Right atrium auricular region (tissue), 2 donors: Measurements from ENCODE around the gene KCNMA1. TPM values are rescaled to one million over a fixed set of nuclear protein-coding genes. Genes with fewer than 3 reads are reported as not detected.

Experiments
- DNase-seq: peaks from one replicate; pipeline ENCODE4 v3.0.0-alpha.2; 2019; ENCODE audit warnings: low spot score
- H3K27ac ChIP-seq, 2 donors: fragments of 200-600 bp; sonication (generic); 1 replicate in 1 of 2; 2 replicates in 1 of 2; pipeline ENCODE4 v1.5.1; 2016 to 2019
- H3K27me3 ChIP-seq, 2 donors: fragments of 200-600 bp; sonication (generic); one replicate each; pipeline versions ENCODE4 v1.5.1 to v1.6.0; 2017 to 2019
- H3K36me3 ChIP-seq: fragments of 200-600 bp; sonication (generic); one replicate; pipeline ENCODE4 v1.5.1; 2016
- H3K4me1 ChIP-seq, 2 donors: fragments of 200-600 bp; sonication (generic); one replicate each; pipeline versions ENCODE4 v1.5.1 to v1.6.0; 2017 to 2019
- H3K4me3 ChIP-seq, 2 donors: fragments of 200-600 bp; sonication (generic); 1 replicate in 1 of 2; 2 replicates in 1 of 2; pipeline ENCODE4 v1.5.1; 2017 to 2019; ENCODE audit warnings: mild to moderate bottlenecking in 1 of 2, moderate library complexity in 1 of 2
- H3K9me3 ChIP-seq, 2 donors: fragments of 200-600 bp; sonication (generic); one replicate each; pipeline ENCODE4 v1.5.1; 2019
- total RNA-seq, 2 donors: library from RNA; depleted of rRNA; stranded (reverse); fragments of >200 nt; gene quantifications; one replicate each; pipeline ENCODE4 v1.1.0, GENCODE V29; 2016
- TF ChIP-seq, protein P1 (sequence below), 2 donors: fragments of 200-600 bp; sonication (generic); IDR thresholded peaks; one replicate each; pipeline ENCODE4 v1.5.1; 2019; ENCODE audit warnings: antibody characterized with exemption in 2 of 2

The KCNMA1 gene
- total RNA-seq, 2 donors from 2014 or later: 2.3 to 3.5 TPM

DNA sequence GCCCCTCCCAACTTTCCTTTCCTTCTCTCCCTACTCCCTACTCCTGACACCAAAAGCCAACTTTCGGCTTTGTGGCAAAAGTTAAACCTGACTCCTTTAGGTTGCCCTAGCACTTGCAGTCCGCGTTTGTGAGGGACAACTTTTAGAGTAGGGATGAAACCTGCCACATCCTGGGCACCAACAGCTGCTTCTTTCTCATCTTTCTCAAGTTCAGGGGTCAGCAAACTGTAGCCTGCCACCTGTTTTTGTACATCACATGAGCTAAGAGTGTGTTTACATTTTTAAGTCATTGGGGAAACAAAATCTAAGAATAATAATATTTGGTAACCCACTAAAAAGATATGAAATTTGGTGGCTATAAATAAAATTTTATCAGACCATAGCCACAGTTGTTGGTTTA lies 660.6 kb downstream of the KCNMA1 start:
- TF ChIP-seq, protein P1, sequence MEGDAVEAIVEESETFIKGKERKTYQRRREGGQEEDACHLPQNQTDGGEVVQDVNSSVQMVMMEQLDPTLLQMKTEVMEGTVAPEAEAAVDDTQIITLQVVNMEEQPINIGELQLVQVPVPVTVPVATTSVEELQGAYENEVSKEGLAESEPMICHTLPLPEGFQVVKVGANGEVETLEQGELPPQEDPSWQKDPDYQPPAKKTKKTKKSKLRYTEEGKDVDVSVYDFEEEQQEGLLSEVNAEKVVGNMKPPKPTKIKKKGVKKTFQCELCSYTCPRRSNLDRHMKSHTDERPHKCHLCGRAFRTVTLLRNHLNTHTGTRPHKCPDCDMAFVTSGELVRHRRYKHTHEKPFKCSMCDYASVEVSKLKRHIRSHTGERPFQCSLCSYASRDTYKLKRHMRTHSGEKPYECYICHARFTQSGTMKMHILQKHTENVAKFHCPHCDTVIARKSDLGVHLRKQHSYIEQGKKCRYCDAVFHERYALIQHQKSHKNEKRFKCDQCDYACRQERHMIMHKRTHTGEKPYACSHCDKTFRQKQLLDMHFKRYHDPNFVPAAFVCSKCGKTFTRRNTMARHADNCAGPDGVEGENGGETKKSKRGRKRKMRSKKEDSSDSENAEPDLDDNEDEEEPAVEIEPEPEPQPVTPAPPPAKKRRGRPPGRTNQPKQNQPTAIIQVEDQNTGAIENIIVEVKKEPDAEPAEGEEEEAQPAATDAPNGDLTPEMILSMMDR (IDR thresholded peaks at IDR 0.05): no peak
- DNase-seq: no peak
- no peaks in the 10 kb centered on the region for H3K27me3 ChIP-seq

DNA sequence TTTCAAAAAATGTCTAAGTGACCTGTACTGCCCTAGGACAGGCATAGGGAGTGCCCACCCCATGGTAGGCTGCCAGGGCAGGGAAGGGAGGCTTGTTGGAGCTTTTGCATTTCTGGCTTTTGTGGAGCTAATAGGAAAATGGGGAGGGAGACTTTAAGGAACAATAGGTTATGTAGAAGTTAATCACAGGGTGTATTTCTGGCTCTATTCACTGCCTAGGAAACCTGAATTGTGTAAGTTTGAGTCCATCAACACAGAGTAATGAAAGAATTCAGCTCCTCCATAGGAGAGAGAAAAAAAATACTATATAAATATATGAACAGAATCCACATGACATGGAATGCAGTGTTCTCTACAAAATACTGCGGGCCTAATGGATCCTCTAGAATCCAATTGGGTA lies 661.5 kb downstream of the KCNMA1 start:
- H3K4me1 ChIP-seq: no peaks in the 10 kb centered on the region
- TF ChIP-seq, protein P1 (IDR thresholded peaks at IDR 0.05): no peak
- no peak for DNase-seq
- H3K4me3 ChIP-seq: no peak overlapping the region
- no peaks in the 10 kb centered on the region for H3K27me3 ChIP-seq
- H3K27ac ChIP-seq: no peak overlapping the region
- no peaks in the 10 kb centered on the region for H3K9me3 ChIP-seq
- H3K36me3 ChIP-seq: no peaks in the 10 kb centered on the region

More for the DNA sequence above, 660.6 kb downstream of the KCNMA1 start:
- no peaks in the 10 kb centered on the region for H3K9me3 ChIP-seq
- no peaks in the 10 kb centered on the region for H3K4me1 ChIP-seq
- H3K4me3 ChIP-seq: no peak overlapping the region
- no peak overlapping the region for H3K27ac ChIP-seq
- no peaks in the 10 kb centered on the region for H3K36me3 ChIP-seq

DNA sequence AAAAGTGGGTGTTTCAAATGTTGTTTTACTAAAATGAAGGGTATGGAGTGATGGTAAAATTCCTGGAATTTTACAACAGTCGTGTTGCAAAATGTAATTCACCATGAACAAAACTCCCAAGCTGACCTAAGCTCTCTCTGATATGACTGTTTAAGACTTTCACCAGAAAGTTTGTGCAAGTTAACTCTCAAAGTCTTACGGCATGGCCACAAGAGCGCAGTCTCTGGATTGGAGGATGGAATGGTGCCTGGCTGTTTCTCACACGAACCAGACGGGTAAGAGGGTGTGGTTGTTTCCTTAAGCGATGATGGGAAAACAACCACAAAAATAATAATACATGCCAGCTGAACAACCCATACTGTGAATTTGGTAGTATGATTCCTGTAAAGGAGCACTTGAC lies 662.5 kb downstream of the KCNMA1 start:
- Histone ChIP-seq H3K4me1 (no peaks in the 10 kb centered on the region), H3K27ac (no peak overlapping the region), H3K9me3 (no peaks in the 10 kb centered on the region), H3K27me3 (no peaks in the 10 kb centered on the region), H3K36me3 (no peaks in the 10 kb centered on the region), H3K4me3 (no peak overlapping the region)
- no peak for DNase-seq
- TF ChIP-seq, protein P1 (IDR thresholded peaks at IDR 0.05): no peak

DNA sequence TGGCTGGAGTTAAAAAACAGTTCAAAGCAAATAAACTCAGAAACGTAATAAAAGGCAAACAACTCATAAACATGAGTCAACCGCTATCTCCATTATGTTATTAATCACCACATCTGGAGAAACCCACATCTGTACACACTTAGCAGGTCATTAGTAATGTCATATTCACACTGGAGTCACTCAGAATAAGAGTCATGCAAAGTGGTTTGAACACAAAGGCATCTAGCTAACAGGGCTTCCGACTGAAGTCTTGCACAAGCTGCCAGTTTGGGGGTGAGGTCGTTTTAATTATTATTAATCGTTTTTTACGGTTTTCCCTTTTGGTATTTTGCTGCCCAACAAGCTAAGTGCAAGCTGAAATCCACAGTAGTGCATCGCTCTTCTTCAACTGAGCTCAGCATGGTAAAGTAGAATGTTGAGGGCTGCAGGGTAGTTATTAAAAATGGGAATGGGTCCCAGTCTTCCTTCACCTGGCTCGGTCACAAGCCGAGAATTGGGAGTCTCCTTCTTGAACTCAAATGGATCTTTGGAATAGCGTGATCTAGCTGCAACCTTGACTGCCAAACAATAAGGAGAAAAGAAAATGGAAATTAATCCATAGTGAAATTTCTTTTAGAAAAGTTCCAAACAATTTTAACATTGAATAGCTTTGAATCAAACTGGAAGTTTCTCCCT lies 663.5 kb downstream of the KCNMA1 start:
- no peaks in the 10 kb centered on the region for H3K27me3 ChIP-seq
- TF ChIP-seq, protein P1 (IDR thresholded peaks at IDR 0.05): no peak
- H3K9me3 ChIP-seq: no peaks in the 10 kb centered on the region
- no peak overlapping the region for H3K27ac ChIP-seq
- no peaks in the 10 kb centered on the region for H3K4me1 ChIP-seq
- no peak overlapping the region for H3K4me3 ChIP-seq
- no peak for DNase-seq
- H3K36me3 ChIP-seq: no peaks in the 10 kb centered on the region

DNA sequence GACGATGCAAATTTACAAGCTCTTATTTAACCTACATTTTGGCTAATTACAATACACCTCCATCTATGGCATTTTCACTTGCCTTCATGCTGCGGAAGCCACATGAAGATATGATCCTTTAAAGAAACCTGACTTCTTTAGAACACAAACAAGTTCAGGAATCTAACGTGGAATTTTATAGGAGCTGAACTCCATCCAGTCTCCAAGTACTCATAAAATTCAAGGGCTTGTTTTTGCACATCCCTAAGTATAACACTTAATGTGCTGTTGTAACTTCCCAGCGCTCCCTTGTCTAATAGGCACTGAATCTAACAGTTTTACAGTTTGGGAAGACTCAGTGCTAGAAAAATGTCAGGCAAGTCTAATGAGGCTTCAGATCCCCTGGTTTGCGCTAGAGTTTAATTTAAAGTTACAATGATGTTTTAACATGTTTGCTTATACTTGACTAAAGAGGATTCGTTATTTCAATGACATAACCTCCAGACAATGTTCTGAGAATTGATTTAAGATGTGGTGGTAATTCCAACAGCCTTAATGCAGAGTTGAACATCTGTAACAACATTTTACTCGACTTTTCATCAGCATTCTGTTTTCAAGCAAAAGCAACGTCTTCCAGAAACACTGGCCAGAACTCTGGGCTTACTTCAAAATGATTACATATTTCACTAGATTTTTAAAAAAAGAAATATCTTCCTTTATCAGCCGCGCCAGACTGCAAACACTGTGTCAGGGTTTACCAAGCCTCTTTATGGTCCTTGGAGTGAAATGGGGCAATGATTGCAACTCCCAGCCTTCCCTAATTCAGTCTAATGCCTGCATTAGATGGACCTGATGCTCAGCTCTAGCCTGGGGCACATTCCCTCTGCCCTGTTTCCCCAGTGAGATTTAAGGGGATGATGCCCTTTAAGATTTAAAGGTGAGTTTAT lies 664.3 kb downstream of the KCNMA1 start:
- H3K4me1 ChIP-seq: no peaks in the 10 kb centered on the region
- no peak for DNase-seq
- H3K36me3 ChIP-seq: no peaks in the 10 kb centered on the region
- no peak overlapping the region for H3K4me3 ChIP-seq
- H3K9me3 ChIP-seq: no peaks in the 10 kb centered on the region
- H3K27me3 ChIP-seq: no peaks in the 10 kb centered on the region
- TF ChIP-seq, protein P1 (IDR thresholded peaks at IDR 0.05): no peak
- H3K27ac ChIP-seq: no peak overlapping the region
